Keratinocyte (primary cell): Measurements from ENCODE around the gene RGS3.

ENCODE experiments used
- CTCF ChIP-seq, 3 experiments: IDR thresholded peaks in 1 of 3; conservative IDR thresholded peaks in 1 of 3; optimal IDR thresholded peaks in 1 of 3; 2 replicates in 2 of 3; 3 replicates in 1 of 3; pipeline versions ENCODE3 to v1.5.1; 2011; ENCODE audit warnings: low read length in 3 of 3, mild to moderate bottlenecking in 3 of 3, moderate library complexity in 2 of 3, control low read depth in 1 of 3, inconsistent platforms in 1 of 3; ENCODE audit not compliant: insufficient read depth in 2 of 3; ENCODE audit errors: extremely low read depth in 1 of 3
- EZH2 ChIP-seq: IDR thresholded peaks from one replicate; pipeline ENCODE4 v1.6.1; 2012; ENCODE audit warnings: inconsistent platforms, mild to moderate bottlenecking, low read length, moderate library complexity

GRCh38 chr9:113581865-113582697 lies 118.6 kb downstream of the RGS3 start:
- TF ChIP-seq CTCF (optimal IDR thresholded peaks at IDR 0.05 in 1 of 3, IDR thresholded peaks at IDR 0.05 in 1 of 3, conservative IDR thresholded peaks at IDR 0.05 in 1 of 3; ENCODE audit: extremely low read depth in 1 of 3, insufficient read depth in 2 of 3, low read length in 3 of 3), result no peak
- no peak for TF ChIP-seq EZH2
